Stimulated activated naive CD8-positive, alpha-beta T cell treated with anti-CD3 and anti-CD28 coated beads, Interleukin-15, amount 100 ng/mL, for 72 hours (primary cell): ENCODE data around the gene NRG2.

Experiments used
- ATAC-seq: fragments of 150-1000 bp; cut with Tn5 transposase; 2 replicates; pipeline ENCODE4 v1.10.0; 2021; ENCODE audit warnings: mild to moderate bottlenecking, moderate library complexity
- DNase-seq, 2 donors: peaks; one replicate each; pipeline ENCODE4 v3.0.0; 2021 to 2022
- H3K27ac Mint-ChIP-seq, 2 donors: one replicate each; pipeline ENCODE4 v1.8.0; 2022; ENCODE audit warnings: mild to moderate bottlenecking in 2 of 2, mixed read lengths in 2 of 2, moderate library complexity in 2 of 2
- H3K27me3 Mint-ChIP-seq: one replicate; pipeline ENCODE4 v1.8.0; 2022; ENCODE audit warnings: mixed read lengths
- H3K4me1 Mint-ChIP-seq: one replicate; pipeline ENCODE4 v1.8.0; 2022; ENCODE audit warnings: mild to moderate bottlenecking, mixed read lengths
- H3K4me3 Mint-ChIP-seq, 2 donors: one replicate each; pipeline ENCODE4 v1.8.0; 2022; ENCODE audit warnings: mild to moderate bottlenecking in 2 of 2, mixed read lengths in 2 of 2, moderate library complexity in 1 of 2
- H3K9me3 Mint-ChIP-seq, 2 donors: one replicate each; pipeline ENCODE4 v1.8.0; 2022; ENCODE audit warnings: mixed read lengths in 2 of 2

The NRG2 gene

DNA sequence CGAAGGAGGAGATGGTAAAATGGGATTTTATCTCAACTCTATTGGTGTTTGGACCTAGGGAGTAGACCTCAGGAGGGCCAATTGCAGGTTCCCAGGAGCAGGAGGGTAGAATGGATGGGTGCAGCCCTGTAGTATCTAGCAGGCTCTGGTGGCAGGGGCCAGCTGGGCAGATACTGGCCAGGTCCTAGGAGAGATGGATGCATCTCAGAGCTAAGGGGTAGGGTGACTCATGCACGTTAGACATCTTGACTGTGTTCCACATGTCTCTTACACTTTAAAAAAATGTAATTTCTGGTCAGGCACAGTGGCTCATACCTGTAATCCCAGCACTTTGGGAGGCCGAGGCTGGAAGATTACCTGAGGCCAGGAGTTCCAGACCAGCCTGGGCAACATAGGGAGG, 225.1 kb downstream of the NRG2 start:
- no peaks in the 10 kb centered on the region for H3K27me3 Mint-ChIP-seq
- DNase-seq (no peak), ATAC-seq (no peak)

DNA sequence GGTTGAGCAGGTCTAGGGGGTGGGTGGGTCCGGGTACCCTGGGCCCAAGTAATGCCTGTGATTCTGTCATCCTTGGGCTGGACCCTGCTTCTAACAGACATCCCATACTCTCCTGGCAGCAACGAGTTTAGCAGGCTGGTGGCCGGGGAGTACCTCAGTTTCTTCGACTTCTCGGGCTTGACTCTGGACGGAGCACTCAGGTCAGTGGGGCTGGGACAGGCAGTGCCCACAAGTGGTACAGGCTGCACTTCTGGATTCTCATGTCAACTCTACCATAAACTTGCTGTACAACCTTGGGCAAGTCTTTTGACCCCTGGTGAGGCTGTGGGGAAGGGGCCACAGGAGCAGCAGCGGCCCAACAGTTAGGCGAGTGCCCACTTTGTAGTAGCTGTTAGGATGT, 225.7 kb downstream of the NRG2 start:
- ATAC-seq (no peak), DNase-seq (no peak)
- Mint-ChIP-seq H3K4me3 (no peak overlapping the region), H3K9me3 (peaks cover 6 to 13% of the 10 kb centered on the region in 2 donors), H3K4me1 (no peaks in the 10 kb centered on the region), H3K27me3 (no peaks in the 10 kb centered on the region), H3K27ac (no peak overlapping the region)

More for the DNA sequence above, 225.1 kb downstream of the NRG2 start:
- Mint-ChIP-seq H3K4me3 (no peak overlapping the region), H3K9me3 (peaks cover 6 to 13% of the 10 kb centered on the region in 2 donors), H3K27ac (no peak overlapping the region), H3K4me1 (no peaks in the 10 kb centered on the region)

DNA sequence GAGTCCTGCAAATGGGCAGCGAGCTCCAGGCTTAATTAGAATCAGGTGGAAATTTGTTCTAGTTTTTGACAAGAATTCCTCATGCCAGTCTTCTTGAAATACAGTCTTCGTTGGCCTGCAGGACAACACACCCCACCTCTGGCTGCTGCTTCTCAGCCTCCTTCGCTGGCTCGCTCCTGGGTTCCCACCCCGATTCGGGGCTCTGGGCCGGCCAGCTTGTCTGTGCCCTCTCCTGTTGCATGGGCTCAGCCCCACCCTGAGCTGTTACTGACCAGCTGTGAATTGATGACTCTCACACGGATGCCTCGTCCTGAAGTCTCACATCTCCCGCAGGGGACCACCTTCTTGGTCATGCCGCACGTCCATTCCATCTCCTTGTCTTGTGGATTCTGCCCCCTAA, 226.5 kb downstream of the NRG2 start:
- H3K27ac Mint-ChIP-seq, result no peak overlapping the region
- DNase-seq (no peak), ATAC-seq (no peak)
- H3K4me1 Mint-ChIP-seq, result no peaks in the 10 kb centered on the region
- no peak overlapping the region for H3K4me3 Mint-ChIP-seq
- H3K9me3 Mint-ChIP-seq, result peaks cover 6 to 13% of the 10 kb centered on the region in 2 donors
- H3K27me3 Mint-ChIP-seq, result no peaks in the 10 kb centered on the region

DNA sequence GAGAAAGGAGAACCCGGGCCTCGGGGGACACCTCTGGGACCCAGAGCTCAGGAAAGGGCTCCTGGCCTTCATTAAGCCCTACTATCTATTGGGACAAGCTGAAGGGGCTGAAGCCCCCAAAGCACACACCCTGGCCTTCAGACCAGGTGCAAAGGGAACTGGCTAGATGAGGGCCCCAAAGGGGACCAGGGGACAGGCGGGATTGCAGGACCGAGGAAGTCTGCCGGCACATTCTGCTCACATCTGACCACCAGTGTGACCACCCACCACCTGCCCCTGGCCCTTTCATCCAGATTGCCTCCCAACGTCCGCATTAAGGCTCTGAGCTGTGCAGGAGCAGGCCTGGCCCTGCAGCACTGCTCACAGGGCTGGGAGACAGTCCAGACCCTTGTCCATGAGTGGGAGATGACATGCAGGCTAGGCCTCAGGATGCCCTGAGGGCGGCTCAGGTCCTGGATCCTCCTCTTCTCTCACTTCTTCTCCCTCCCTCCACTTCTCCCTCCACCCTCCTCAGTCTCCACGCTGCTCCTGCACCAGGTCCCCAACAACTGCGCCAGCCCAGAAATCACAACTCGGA, 228.3 kb downstream of the NRG2 start:
- H3K27me3 Mint-ChIP-seq, result no peaks in the 10 kb centered on the region
- ATAC-seq (no peak), DNase-seq (no peak)
- no peak overlapping the region for H3K4me3 Mint-ChIP-seq
- H3K27ac Mint-ChIP-seq, result peak overlapping the region in 1 of 2 donors; percentile 10
- no peaks in the 10 kb centered on the region for H3K4me1 Mint-ChIP-seq
- H3K9me3 Mint-ChIP-seq, result peaks cover 5 to 6% of the 10 kb centered on the region in 2 donors

DNA sequence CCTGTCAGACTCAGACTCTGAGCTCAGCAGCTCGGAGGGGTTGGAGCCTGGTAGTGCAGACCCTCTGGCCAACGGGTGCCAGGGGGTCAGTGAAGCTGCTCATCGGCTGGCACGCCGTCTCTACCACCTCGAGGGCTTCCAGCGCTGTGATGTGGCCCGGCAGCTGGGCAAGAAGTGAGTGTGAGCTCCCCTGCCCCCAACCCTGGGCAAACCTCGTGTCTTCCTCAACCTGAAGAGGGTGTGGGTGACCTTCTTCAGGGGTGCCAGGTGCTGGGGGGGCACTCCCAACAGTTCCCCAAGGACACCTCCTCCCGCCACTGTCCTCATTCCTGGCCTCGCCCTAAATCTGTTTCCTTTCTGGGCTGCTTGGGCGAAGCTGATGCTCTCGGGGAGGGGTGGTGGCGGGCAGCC, 228.9 kb downstream of the NRG2 start:
- peaks cover 0 to 6% of the 10 kb centered on the region in 2 donors for H3K9me3 Mint-ChIP-seq
- ATAC-seq (no peak), DNase-seq (no peak)
- no peaks in the 10 kb centered on the region for H3K4me1 Mint-ChIP-seq
- no peaks in the 10 kb centered on the region for H3K27me3 Mint-ChIP-seq
- no peak overlapping the region for H3K27ac Mint-ChIP-seq
- H3K4me3 Mint-ChIP-seq, result no peak overlapping the region

DNA sequence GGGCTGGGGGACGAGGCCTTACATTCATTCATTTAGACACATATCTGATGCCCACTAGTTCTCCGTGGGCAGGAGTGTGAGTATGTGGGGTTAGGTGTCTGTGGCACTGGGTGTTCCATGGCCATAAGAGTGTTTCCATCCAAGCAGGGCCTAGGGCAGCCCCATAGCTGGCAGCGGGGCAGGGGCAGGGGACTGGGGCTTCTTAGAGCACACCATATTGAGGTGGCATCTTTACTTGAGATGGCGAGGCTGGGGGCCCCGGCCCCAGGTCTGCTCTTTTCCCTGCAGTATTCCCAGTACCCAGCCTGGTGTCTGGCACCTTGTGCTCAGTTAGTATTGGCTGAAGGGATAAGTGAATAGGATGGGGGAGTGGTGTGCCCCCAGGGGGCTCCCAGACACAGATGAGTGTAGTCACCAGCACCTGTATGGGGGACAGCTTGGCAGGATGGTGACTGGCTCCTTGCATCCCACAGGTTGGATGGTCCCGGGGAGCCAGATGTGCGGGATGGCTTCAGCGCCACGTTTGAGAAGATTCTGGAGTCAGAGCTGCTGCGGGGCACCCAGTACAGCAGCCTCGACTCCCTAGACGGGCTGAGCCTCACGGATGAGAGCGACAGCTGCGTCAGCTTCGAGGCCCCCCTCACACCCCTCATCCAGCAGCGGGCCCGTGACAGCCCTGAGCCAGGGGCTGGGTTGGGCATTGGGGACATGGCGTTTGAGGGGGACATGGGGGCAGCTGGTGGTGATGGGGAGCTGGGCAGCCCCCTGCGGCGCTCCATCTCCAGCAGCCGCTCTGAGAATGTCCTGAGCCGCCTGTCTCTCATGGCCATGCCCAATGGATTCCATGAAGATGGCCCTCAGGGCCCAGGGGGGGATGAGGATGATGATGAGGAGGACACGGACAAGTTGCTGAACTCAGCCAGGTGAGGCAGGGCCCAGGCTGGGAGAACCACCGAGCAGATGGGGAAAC, 230.0 kb downstream of the NRG2 start:
- no peak overlapping the region for H3K4me3 Mint-ChIP-seq
- no peak overlapping the region for H3K27ac Mint-ChIP-seq
- ATAC-seq, result no peak
- DNase-seq, result no peak
- no peaks in the 10 kb centered on the region for H3K27me3 Mint-ChIP-seq
- H3K9me3 Mint-ChIP-seq, result no peaks in the 10 kb centered on the region
- H3K4me1 Mint-ChIP-seq, result no peaks in the 10 kb centered on the region

DNA sequence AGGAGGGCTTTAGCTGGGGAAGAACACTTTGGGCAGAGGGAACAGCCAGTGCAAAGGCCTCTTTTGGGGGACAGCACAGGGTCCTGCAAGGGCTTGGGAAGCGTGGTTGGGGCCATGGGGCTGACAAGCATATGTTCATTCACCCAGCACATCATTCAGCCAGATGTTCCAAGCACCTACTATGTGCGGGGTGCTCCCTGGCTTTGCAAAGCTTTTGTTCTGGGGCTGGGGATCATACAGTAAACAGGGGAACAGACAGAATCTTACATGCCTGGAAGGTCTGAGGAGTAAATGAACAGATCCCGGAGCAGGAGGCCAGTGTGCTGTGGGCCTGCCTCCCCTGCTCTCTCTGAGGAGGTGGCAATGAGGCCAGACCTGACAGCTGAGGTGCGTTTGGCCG, 230.8 kb downstream of the NRG2 start:
- DNase-seq (no peak), ATAC-seq (no peak)
- no peaks in the 10 kb centered on the region for H3K9me3 Mint-ChIP-seq
- H3K27ac Mint-ChIP-seq, result peak overlapping the region in 1 of 2 donors; percentile 36
- H3K4me1 Mint-ChIP-seq, result no peaks in the 10 kb centered on the region
- H3K27me3 Mint-ChIP-seq, result no peaks in the 10 kb centered on the region
- no peak overlapping the region for H3K4me3 Mint-ChIP-seq

DNA sequence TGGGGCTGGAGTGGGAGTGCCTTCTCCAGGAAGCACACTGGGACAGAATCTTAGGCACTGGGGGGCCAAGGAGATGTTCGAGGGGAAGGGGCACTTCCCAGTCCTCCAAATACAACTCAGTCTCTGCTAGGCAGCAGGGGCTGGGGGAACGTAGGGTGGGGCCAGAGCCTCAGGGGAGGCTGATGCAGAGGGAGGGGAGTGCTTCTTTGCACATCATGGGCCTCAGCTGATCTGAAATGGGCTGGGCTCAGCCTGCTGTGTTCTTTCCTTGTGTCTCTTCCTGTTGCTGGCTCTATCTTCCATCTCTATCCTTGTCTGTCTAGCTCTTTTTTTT, 231.9 kb downstream of the NRG2 start:
- no peak overlapping the region for H3K27ac Mint-ChIP-seq
- no peaks in the 10 kb centered on the region for H3K4me1 Mint-ChIP-seq
- H3K9me3 Mint-ChIP-seq, result no peaks in the 10 kb centered on the region
- ATAC-seq (no peak), DNase-seq (no peak)
- H3K4me3 Mint-ChIP-seq, result no peak overlapping the region
- H3K27me3 Mint-ChIP-seq, result no peaks in the 10 kb centered on the region

DNA sequence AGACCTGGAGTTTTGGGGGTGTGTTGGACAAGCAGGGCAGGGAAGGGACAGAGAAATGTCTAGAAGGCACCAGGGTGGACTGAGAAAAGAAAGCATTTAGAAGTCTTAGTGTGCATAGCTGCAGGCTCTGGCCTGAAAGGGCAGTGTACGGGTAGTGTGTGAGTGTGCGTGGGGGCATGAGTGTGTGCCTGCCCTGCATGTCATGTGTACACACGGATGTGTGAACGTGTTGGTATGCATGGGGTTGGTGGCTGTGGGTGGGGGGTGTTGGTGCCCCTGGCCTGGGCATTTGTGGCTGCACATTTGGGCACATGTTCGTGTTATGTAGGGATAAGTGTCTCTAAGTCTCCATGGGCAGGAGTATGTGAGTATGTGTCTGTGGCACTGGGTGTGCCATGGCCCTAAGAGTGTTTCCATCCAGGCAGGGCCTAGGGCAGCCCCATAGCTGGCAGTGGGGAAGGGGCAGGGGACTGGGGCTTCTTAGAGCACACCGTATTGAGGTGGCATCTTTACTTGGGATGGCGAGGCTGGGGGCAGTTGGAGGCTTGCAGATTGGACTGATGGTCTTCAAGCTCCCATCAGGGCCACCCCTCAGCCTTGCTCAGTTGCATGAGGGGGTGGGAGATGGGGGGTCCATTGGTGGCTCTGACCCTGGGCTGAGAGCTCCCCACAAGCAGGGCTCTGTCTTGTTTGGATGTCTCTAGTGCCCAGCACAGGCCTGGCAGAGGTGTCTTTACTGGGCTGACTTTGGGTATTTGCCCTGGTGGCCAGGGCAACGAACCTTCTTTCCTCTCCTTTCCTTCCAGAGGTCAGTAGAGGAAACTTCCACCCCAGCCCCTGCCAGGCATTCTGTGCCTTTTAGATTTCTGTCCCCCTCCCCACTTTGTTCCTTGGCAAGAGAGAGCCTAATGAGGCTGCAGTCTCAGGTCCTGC, 232.5 kb downstream of the NRG2 start:
- DNase-seq, result no peak
- H3K4me1 Mint-ChIP-seq, result no peaks in the 10 kb centered on the region
- ATAC-seq, result no peak
- H3K27me3 Mint-ChIP-seq, result no peaks in the 10 kb centered on the region
- H3K27ac Mint-ChIP-seq, result no peak overlapping the region
- no peak overlapping the region for H3K4me3 Mint-ChIP-seq
- no peaks in the 10 kb centered on the region for H3K9me3 Mint-ChIP-seq

DNA sequence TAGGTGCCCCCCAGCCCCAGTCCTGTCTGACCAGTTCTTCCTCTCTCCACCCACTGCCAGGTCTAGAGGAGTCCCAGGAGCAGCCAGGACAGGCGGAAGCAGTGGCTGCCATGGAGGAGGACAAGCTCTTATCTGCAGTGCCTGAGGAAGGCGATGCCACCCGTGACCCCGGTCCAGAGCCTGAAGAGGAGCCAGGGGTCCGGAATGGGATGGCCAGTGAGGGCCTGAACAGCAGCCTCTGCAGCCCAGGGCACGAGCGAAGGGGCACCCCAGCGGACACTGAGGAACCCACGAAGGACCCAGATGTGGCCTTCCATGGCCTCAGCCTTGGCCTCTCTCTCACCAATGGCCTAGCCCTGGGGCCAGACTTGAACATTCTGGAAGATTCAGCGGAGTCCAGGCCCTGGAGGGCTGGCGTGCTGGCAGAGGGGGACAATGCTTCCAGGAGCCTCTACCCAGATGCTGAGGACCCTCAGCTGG, 233.7 kb downstream of the NRG2 start:
- no peak for ATAC-seq
- no peak overlapping the region for H3K27ac Mint-ChIP-seq

DNA sequence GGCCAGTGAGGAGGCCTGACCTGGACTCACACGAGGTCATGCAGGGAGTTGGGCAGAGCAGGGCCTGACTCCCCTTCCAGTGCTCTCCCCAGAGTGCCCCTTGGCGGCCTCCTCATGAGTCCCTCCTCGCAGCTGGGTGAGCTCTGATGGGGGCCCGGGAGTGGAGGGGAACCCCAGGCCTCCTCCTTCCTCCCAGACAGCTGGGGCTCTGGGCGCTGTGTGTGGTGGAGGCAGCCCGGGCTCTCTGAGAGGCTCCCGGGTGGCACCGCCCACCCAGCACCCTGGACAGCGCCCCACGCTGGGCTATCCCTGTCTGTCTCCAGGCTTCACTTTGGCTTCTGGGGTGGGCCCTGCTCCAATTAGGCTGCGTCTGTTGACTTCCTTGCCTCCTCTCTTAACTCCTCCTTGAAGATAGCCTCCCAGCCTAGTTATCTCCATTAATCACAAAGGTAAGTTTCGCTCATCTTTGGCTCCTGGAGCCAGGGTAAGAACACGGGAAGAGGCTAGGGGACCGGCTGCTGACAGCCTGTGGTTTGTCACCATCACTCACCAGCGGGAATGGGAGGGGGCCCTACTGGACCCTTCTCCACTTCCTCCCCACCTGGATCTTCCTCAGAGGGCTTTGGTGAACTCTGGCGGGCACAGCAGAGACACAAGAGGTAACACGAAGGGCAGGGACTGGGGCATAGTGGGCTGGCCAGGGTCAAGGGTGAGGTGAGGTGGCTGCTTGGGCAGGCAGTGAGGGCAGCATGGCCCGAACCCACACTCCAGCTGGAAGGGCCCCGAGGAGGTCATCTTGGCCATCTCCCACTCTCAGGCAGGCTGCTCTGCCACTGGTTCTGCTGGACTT, 234.4 kb downstream of the NRG2 start:
- no peaks in the 10 kb centered on the region for H3K27me3 Mint-ChIP-seq
- H3K4me1 Mint-ChIP-seq, result no peaks in the 10 kb centered on the region
- peak; percentile 61 for ATAC-seq
- no peaks in the 10 kb centered on the region for H3K9me3 Mint-ChIP-seq
- no peak overlapping the region for H3K27ac Mint-ChIP-seq
- DNase-seq, result peak in 1 of 2 donors; percentile 29
- no peak overlapping the region for H3K4me3 Mint-ChIP-seq

More for the DNA sequence above, 233.7 kb downstream of the NRG2 start:
- H3K9me3 Mint-ChIP-seq, result no peaks in the 10 kb centered on the region
- H3K4me1 Mint-ChIP-seq, result no peaks in the 10 kb centered on the region
- DNase-seq, result no peak
- no peaks in the 10 kb centered on the region for H3K27me3 Mint-ChIP-seq
- H3K4me3 Mint-ChIP-seq, result no peak overlapping the region

DNA sequence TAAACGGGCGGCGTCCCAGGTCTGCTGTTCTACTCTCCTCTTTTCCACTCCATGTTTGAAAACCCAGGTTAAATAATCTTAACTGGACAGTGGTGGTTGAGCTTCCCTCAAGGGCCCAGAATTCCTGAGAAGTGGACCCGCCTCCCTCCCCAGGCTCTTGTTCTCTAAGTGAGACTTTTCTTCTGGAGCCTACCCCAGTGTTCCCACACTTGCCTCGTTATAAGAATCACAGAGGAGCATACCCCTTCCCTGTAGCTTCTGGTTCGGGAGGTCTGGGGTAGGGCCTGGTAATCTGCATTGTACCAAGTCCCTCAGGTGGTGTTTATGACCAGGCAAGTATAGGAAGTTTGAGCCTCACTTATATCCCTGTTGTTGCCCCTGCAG, 235.5 kb downstream of the NRG2 start:
- no peak overlapping the region for H3K4me3 Mint-ChIP-seq
- H3K4me1 Mint-ChIP-seq, result no peaks in the 10 kb centered on the region
- H3K27me3 Mint-ChIP-seq, result peaks cover 4% of the 10 kb centered on the region
- H3K9me3 Mint-ChIP-seq, result no peaks in the 10 kb centered on the region
- no peak for ATAC-seq
- no peak overlapping the region for H3K27ac Mint-ChIP-seq
- DNase-seq, result no peak

DNA sequence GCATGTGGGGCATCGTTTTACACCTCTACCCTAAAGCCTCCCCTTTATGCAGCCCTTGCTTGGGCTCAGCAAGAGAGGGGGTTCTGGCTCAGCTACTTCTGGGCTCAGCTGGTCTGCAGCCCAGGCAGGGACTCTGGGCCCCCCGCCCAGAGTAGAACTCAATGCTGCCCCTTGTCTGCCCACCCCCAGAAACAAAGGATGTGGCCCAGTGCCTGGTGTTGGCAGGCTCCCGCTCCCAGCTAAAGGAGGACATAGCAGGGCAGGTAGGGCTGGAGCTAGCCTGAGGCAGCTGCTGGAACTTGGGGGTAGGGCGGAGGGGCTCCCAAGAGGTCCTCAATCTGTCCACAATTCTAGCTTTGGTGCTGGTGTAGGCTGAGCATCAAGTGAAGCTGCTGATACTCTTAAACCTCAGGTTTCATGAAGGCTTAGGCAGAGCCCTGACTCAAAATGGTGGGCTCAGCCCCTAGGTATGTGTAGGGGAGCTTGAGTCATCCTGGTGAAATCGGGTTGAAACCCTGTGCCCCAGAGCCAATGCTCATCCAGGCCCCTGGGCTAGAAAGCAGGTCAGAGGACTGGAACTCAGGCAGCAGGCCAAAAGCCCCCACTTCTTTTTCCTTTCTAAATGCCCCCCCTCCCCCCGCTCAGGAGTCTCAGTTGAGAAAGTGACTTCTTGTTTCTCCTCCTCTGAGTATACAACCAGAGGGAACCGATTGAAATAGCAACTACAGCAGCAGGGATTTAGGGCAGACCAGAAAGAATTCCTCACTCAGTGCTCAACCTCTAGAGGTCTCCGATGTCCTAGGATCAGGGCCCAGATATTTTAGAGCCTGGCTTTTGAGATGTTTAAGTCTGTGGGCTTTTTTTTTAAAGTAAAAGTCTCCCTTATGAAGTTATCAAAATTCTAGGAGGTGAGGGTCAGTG, 236.1 kb downstream of the NRG2 start:
- peak; percentile 44 for ATAC-seq
- no peaks in the 10 kb centered on the region for H3K9me3 Mint-ChIP-seq
- no peaks in the 10 kb centered on the region for H3K4me1 Mint-ChIP-seq
- no peak overlapping the region for H3K27ac Mint-ChIP-seq
- peaks cover 10% of the 10 kb centered on the region for H3K27me3 Mint-ChIP-seq
- no peak for DNase-seq
- H3K4me3 Mint-ChIP-seq, result no peak overlapping the region

DNA sequence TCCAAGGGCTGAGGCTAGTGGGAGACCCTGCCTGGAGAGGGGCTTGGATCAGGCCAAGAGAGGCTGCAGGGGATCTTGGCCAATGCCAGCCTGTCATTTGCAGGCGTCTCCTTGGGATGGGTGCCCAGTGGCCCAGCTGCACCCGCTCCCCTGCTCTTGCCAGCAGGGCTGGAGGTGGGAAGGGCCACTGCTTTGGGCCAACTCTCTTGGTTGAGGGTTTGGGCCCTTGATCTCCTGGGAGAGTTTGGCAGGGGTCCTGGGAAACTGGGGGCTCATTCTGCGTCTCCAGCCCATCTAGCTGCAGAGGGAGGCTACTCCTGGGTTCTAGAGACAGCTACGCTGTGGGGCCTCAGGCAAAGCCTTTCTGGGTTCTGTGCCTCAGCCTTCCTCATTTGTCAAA, 237.0 kb downstream of the NRG2 start:
- Mint-ChIP-seq H3K4me1 (no peaks in the 10 kb centered on the region), H3K27ac (no peak overlapping the region), H3K4me3 (no peak overlapping the region), H3K27me3 (peaks cover 19% of the 10 kb centered on the region), H3K9me3 (no peaks in the 10 kb centered on the region)
- DNase-seq, result no peak
- no peak for ATAC-seq
